GM12801 (cell line): ENCODE measurements around the gene ERCC8.

Source experiments
- TF ChIP-seq, protein P1 (sequence below): IDR thresholded peaks from one replicate; pipeline ENCODE4 v1.5.1; 2011; ENCODE audit warnings: control low read depth; ENCODE audit not compliant: insufficient read length; ENCODE audit errors: extremely low read depth

ERCC8 gene

DNA sequence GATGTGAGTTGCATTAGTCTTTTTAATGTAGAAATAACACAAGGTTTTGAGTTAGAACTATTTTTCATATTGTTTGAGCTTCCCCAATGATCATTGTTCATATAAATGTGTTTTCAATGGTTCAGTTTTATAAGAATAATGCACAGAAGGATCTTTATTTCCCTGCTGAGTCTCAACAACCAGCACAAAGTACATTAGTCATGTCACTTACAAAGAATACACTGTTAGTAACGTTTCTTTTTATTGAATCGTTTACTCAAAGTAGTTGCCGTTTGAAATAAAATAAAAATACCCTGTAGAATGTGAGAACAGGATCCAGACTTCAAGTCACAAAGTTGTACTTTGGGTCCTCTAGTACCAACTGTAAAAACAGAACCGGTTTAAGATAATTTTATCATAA, 41.5 kb downstream of the ERCC8 start:
- TF ChIP-seq, protein P1, sequence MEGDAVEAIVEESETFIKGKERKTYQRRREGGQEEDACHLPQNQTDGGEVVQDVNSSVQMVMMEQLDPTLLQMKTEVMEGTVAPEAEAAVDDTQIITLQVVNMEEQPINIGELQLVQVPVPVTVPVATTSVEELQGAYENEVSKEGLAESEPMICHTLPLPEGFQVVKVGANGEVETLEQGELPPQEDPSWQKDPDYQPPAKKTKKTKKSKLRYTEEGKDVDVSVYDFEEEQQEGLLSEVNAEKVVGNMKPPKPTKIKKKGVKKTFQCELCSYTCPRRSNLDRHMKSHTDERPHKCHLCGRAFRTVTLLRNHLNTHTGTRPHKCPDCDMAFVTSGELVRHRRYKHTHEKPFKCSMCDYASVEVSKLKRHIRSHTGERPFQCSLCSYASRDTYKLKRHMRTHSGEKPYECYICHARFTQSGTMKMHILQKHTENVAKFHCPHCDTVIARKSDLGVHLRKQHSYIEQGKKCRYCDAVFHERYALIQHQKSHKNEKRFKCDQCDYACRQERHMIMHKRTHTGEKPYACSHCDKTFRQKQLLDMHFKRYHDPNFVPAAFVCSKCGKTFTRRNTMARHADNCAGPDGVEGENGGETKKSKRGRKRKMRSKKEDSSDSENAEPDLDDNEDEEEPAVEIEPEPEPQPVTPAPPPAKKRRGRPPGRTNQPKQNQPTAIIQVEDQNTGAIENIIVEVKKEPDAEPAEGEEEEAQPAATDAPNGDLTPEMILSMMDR = no peak

DNA sequence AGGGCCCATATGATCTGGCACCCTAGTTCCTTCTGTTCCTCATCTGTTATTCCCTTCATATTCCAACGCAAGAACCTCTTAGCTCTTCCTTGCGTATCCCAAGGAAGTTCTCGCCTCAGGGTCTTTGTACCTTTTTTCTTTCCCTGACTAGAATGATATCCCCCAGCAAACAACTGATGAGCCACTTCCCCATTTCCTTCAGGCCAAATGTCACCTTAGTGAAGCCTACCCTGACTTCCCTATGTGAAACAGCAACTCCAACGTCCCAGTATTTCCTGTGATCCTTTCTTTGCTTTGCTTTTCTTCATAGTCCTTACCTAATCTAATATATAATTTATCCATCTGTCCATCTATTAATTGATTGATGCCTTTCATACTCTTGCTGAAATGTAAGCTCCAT, 47.9 kb downstream of the ERCC8 start:
- TF ChIP-seq, protein P1 = no peak

- TF ChIP-seq, protein P1 = no peak
Observed at GRCh38 chr5:60893521-60893920, 51.3 kb downstream of the ERCC8 start.

DNA sequence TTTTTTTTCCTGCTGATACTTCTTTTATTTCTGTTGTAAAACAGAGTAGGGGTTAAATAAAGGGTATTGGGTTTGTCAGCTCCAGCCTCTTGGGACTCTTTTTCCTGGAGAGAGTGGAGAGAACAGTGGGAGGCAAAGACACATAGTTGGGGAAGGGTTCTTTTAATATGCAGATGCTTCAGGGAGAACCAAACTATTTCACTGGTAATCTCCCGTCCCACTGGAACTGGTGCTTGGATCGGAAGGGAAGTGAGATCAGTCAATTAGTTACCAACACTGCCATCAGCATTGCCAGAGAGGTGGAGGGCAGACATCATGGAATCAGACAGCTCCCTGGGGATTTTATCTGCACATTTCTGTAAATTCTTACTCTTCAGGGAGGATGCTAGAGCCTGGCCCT, 53.2 kb downstream of the ERCC8 start:
- TF ChIP-seq, protein P1 = no peak

GRCh38 chr5:60888359-60889061, 56.4 kb downstream of the ERCC8 start:
- TF ChIP-seq, protein P1 = no peak

- TF ChIP-seq, protein P1 = no peak
Observed at GRCh38 chr5:60887746-60888145, 57.1 kb downstream of the ERCC8 start.

DNA sequence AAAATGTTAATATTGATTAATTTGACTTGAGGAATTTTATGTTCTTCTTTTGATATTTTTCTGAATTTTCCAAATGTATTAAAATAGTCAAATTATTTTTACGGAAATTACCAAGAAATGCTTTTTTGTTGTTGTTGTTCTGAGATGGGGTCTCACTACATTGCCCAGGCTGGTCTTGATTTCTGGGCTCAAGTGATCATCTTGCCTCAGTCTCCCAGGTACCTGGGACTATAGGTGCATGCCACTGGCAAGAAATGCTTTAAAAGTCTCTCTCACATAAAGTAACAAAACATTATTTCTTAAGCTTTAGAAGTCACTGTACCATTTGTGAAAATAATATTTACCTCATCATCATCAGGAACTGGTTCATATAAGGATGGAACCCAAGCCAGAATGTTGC, 57.8 kb downstream of the ERCC8 start:
- TF ChIP-seq, protein P1 = no peak
